Uterus (tissue), 2 donors: ENCODE data around the gene DRAP1.
"Not testable (repeated sequence)": the region's sequence is repeated elsewhere in the genome, so short reads cannot be mapped to it uniquely, and the experiment has no call there.

Source experiments
- CTCF ChIP-seq, 4 experiments: fragments of 200-600 bp in 2 of 4; fragments of 450-650 bp in 2 of 4; sonication (generic) in 2 of 4; IDR thresholded peaks; one replicate each; pipeline ENCODE4 v1.5.1; 2016 to 2019; ENCODE audit warnings: antibody characterized with exemption in 4 of 4, mild to moderate bottlenecking in 2 of 4, moderate library complexity in 1 of 4
- POLR2A ChIP-seq, 2 donors: fragments of 450-650 bp; IDR thresholded peaks; one replicate each; pipeline ENCODE4 v1.6.1; 2016; ENCODE audit warnings: antibody characterized with exemption in 2 of 2, mild to moderate bottlenecking in 1 of 2, moderate library complexity in 1 of 2

- not testable (repeated sequence) for TF ChIP-seq CTCF, POLR2A (IDR thresholded peaks at IDR 0.05)
Observed at GRCh38 chr11:65950711-65951110, 31.5 kb downstream of the DRAP1 start.
